COR-L47 (cell line): ENCODE measurements around the gene PHLPP1.
"Not testable (repeated sequence)": the region's sequence is repeated elsewhere in the genome, so short reads cannot be mapped to it uniquely, and the experiment has no call there.

Experiments used
- DNase-seq: peaks from one replicate; lab custom pipeline; 2025; lab: John Stamatoyannopoulos, UW

Gene PHLPP1

GRCh38 chr18:62773691-62774090 is 58.4 kb downstream of the PHLPP1 start:
- DNase-seq, result no peak

GRCh38 chr18:62776024-62776570 is 60.8 kb downstream of the PHLPP1 start:
- no peak for DNase-seq

GRCh38 chr18:62777814-62778213 is 62.5 kb downstream of the PHLPP1 start:
- no peak for DNase-seq

- DNase-seq, result peak; percentile 36
These were observed 63.9 kb downstream of the PHLPP1 start for GRCh38 chr18:62778976-62779869.

- DNase-seq, result no peak
These were observed 65.9 kb downstream of the PHLPP1 start for GRCh38 chr18:62781262-62781661.

GRCh38 chr18:62781893-62782292 is 66.6 kb downstream of the PHLPP1 start:
- DNase-seq, result peak; percentile 28

GRCh38 chr18:62784338-62784965 is 69.1 kb downstream of the PHLPP1 start:
- DNase-seq, result no peak

GRCh38 chr18:62784966-62785413 is 69.6 kb downstream of the PHLPP1 start:
- peak; percentile 75 for DNase-seq

- DNase-seq, result no peak
These were observed 71.3 kb downstream of the PHLPP1 start for GRCh38 chr18:62786689-62787088.

GRCh38 chr18:62788111-62788510 is 72.8 kb downstream of the PHLPP1 start:
- no peak for DNase-seq

GRCh38 chr18:62788876-62789275 is 73.5 kb downstream of the PHLPP1 start:
- peak; percentile 25 for DNase-seq

GRCh38 chr18:62790871-62791772 is 75.8 kb downstream of the PHLPP1 start:
- no peak for DNase-seq

GRCh38 chr18:62792016-62792415 is 76.7 kb downstream of the PHLPP1 start:
- no peak for DNase-seq

GRCh38 chr18:62795813-62796212 is 80.5 kb downstream of the PHLPP1 start:
- DNase-seq, result no peak

GRCh38 chr18:62796216-62796621 is 80.9 kb downstream of the PHLPP1 start:
- no peak for DNase-seq

GRCh38 chr18:62797329-62797728 is 82.0 kb downstream of the PHLPP1 start:
- DNase-seq, result no peak

- DNase-seq, result no peak
These were observed 84.6 kb downstream of the PHLPP1 start for GRCh38 chr18:62799977-62800376.

GRCh38 chr18:62802523-62802922 is 87.2 kb downstream of the PHLPP1 start:
- no peak for DNase-seq

- DNase-seq, result no peak
These were observed 92.1 kb downstream of the PHLPP1 start for GRCh38 chr18:62807396-62807795.

GRCh38 chr18:62808123-62808522 is 92.8 kb downstream of the PHLPP1 start:
- no peak for DNase-seq

- DNase-seq, result not testable (repeated sequence)
These were observed 94.1 kb downstream of the PHLPP1 start for GRCh38 chr18:62809445-62809844.

GRCh38 chr18:62809900-62810299 is 94.6 kb downstream of the PHLPP1 start:
- no peak for DNase-seq
